Neural crest cell (in vitro differentiated cells): ENCODE measurements around the gene CREB3L2. TPM values are rescaled to one million over a fixed set of nuclear protein-coding genes. Genes with fewer than 3 reads are reported as not detected.
A peak's percentile ranks its signal among the peaks of the same experiment; 100 is the strongest.

Experiments
- DNase-seq: peaks from one replicate; pipeline ENCODE4 v3.0.0; 2021; ENCODE audit warnings: low read depth, mixed read lengths, low spot score
- H3K27ac Mint-ChIP-seq: one replicate; pipeline ENCODE4 v1.8.0; 2021; ENCODE audit warnings: mild to moderate bottlenecking, mixed read lengths; ENCODE audit not compliant: unreplicated experiment
- H3K27me3 Mint-ChIP-seq: 2 replicates; pipeline ENCODE4 v1.8.0; 2021; ENCODE audit warnings: low read depth, mild to moderate bottlenecking, mixed read lengths
- H3K36me3 Mint-ChIP-seq: 2 replicates; pipeline ENCODE4 v1.8.0; 2021; ENCODE audit warnings: low read depth, mild to moderate bottlenecking, mixed read lengths
- H3K4me1 Mint-ChIP-seq: 2 replicates; pipeline ENCODE4 v1.8.0; 2021; ENCODE audit warnings: mixed read lengths
- H3K4me3 Mint-ChIP-seq: one replicate; pipeline ENCODE4 v1.8.0; 2021; ENCODE audit warnings: mild to moderate bottlenecking, mixed read lengths
- H3K9me3 Mint-ChIP-seq: 2 replicates; pipeline ENCODE4 v1.8.0; 2021; ENCODE audit warnings: mixed read lengths
- CTCF ChIP-seq: fragments of 200-600 bp; sonication (generic); conservative IDR thresholded peaks from 2 replicates; pipeline ENCODE4 v1.5.0; 2021; ENCODE audit warnings: antibody characterized with exemption, mild to moderate bottlenecking
- total RNA-seq: library from RNA; stranded (reverse); gene quantifications from 2 replicates; pipeline ENCODE4 v1.2.1, GENCODE V29; 2021

Gene CREB3L2
- total RNA-seq, 1 donor from 2014 or later, result 51.9 TPM

GRCh38 chr7:138009350-138009653 lies 7.4 kb upstream of the CREB3L2 start:
- Mint-ChIP-seq H3K36me3 (no peaks in the 10 kb centered on the region), H3K4me3 (no peak overlapping the region), H3K4me1 (peaks cover 3% of the 10 kb centered on the region)

GRCh38 chr7:138008588-138009349 lies 6.9 kb upstream of the CREB3L2 start:
- Mint-ChIP-seq H3K27ac (peak overlapping the region; percentile 90), H3K27me3 (no peaks in the 10 kb centered on the region), H3K36me3 (no peaks in the 10 kb centered on the region), H3K9me3 (no peaks in the 10 kb centered on the region), H3K4me1 (peaks cover 4% of the 10 kb centered on the region), H3K4me3 (no peak overlapping the region)
- DNase-seq, result peak; percentile 13
- peak; percentile 90 for TF ChIP-seq CTCF

More at GRCh38 chr7:138009350-138009653, 7.4 kb upstream of the CREB3L2 start:
- Mint-ChIP-seq H3K27ac (no peak overlapping the region), H3K9me3 (no peaks in the 10 kb centered on the region), H3K27me3 (no peaks in the 10 kb centered on the region)
- DNase-seq, result no peak
- no peak for TF ChIP-seq CTCF

- Mint-ChIP-seq H3K4me3 (no peak overlapping the region), H3K36me3 (no peaks in the 10 kb centered on the region), H3K9me3 (no peaks in the 10 kb centered on the region), H3K27me3 (no peaks in the 10 kb centered on the region), H3K27ac (no peak overlapping the region), H3K4me1 (peaks cover 7% of the 10 kb centered on the region)
- no peak for DNase-seq
- no peak for TF ChIP-seq CTCF
These were observed 6.2 kb upstream of the CREB3L2 start for GRCh38 chr7:138008019-138008587.

GRCh38 chr7:138006106-138006505 lies 4.2 kb upstream of the CREB3L2 start:
- Mint-ChIP-seq H3K27ac (no peak overlapping the region), H3K9me3 (no peaks in the 10 kb centered on the region), H3K36me3 (no peaks in the 10 kb centered on the region), H3K4me1 (peaks cover 16% of the 10 kb centered on the region), H3K27me3 (no peaks in the 10 kb centered on the region), H3K4me3 (no peak overlapping the region)
- no peak for DNase-seq
- TF ChIP-seq CTCF, result no peak

GRCh38 chr7:138004936-138005335 lies 3.0 kb upstream of the CREB3L2 start:
- H3K27ac Mint-ChIP-seq, result no peak overlapping the region
- DNase-seq, result no peak

More at GRCh38 chr7:138004936-138005335, 3.0 kb upstream of the CREB3L2 start:
- Mint-ChIP-seq H3K9me3 (no peaks in the 10 kb centered on the region), H3K4me1 (peaks cover 24% of the 10 kb centered on the region), H3K27me3 (no peaks in the 10 kb centered on the region), H3K4me3 (no peak overlapping the region), H3K36me3 (no peaks in the 10 kb centered on the region)
- TF ChIP-seq CTCF, result no peak
